Measurements from ENCODE around the gene PFDN4. TPM values are rescaled to one million over a fixed set of nuclear protein-coding genes. Genes with fewer than 3 reads are reported as not detected.

PFDN4 gene
- total RNA-seq, 4 donors from 2014 or later = 11.0 to 33.0 (median 28.0) TPM

DNA sequence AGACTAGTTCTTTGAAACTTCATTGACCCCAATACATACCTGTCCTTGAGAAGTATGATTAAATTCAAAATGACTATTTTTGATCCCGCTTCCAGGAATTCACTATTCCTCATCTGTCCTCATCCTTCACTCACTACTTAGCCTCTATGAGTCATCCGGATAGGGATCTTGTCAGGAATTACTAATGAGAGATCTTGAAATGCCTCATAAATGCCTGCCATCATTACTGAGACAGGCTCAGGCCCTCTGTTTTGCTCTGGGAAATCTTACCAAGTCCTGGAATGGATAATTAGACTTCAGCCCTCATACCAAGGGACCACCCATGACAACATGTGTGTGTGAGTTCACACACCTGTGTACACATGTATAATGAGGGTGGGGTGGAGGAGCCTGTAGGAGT lies 31.3 kb upstream of the PFDN4 start:
- DNase-seq = no peak

DNA sequence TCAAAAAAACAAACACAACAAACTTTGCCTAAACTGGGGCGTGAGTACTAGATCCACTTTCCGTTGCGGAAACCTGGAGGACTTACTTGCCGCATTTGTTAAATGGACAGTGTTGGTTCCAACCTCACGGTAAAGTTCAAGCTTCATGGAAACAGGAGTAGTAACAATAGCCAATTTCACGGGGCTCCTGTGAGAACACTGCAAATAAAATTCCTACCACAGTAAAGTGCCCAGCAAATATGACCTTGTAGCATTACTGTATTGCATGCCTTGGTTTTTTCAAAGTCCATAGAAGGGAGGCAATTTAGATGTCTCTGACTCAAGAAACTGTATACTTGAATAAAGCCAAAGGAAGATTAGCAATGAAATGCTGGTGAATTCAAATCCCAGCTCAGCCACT lies 30.5 kb upstream of the PFDN4 start:
- no peak for DNase-seq
- Histone ChIP-seq H3K27me3 (peaks cover 0 to 29% of the 10 kb centered on the region in 2 donors), H3K36me3 (no peaks in the 10 kb centered on the region), H3K4me3 (no peak overlapping the region), H3K27ac (no peak overlapping the region), H3K9me3 (no peaks in the 10 kb centered on the region), H3K4me1 (peaks cover 0 to 24% (median 0%) of the 10 kb centered on the region in 4 donors)
- TF ChIP-seq POLR2A (IDR thresholded peaks at IDR 0.05) = no peak
- TF ChIP-seq, protein P1, sequence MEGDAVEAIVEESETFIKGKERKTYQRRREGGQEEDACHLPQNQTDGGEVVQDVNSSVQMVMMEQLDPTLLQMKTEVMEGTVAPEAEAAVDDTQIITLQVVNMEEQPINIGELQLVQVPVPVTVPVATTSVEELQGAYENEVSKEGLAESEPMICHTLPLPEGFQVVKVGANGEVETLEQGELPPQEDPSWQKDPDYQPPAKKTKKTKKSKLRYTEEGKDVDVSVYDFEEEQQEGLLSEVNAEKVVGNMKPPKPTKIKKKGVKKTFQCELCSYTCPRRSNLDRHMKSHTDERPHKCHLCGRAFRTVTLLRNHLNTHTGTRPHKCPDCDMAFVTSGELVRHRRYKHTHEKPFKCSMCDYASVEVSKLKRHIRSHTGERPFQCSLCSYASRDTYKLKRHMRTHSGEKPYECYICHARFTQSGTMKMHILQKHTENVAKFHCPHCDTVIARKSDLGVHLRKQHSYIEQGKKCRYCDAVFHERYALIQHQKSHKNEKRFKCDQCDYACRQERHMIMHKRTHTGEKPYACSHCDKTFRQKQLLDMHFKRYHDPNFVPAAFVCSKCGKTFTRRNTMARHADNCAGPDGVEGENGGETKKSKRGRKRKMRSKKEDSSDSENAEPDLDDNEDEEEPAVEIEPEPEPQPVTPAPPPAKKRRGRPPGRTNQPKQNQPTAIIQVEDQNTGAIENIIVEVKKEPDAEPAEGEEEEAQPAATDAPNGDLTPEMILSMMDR (IDR thresholded peaks at IDR 0.05) = no peak

More for the DNA sequence above, 31.3 kb upstream of the PFDN4 start:
- no peaks in the 10 kb centered on the region for H3K9me3 ChIP-seq
- H3K4me3 ChIP-seq = no peak overlapping the region
- peaks cover 0 to 29% of the 10 kb centered on the region in 2 donors for H3K27me3 ChIP-seq
- H3K36me3 ChIP-seq = no peaks in the 10 kb centered on the region
- TF ChIP-seq, protein P1 (IDR thresholded peaks at IDR 0.05) = no peak
- no peak for TF ChIP-seq POLR2A (IDR thresholded peaks at IDR 0.05)
- peaks cover 0 to 24% (median 0%) of the 10 kb centered on the region in 4 donors for H3K4me1 ChIP-seq
- H3K27ac ChIP-seq = no peak overlapping the region

DNA sequence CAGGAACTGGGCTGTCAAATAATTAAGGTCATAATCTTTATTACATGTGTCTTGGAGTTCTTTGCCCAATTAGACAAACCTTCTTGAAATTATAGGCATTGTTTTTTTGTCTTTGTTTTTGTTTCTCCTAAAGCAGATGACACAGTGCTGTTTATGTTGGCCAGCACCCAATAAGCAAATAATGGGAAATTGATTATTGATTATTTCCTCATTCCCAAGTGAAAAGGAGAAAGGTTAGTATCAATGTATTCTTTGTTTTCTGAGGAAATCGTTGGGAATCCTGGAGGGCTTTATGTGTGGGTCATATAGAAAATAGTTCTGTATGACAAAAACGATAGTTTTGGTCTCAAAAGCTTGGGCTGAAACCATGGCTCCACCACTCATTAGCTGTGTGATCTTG lies 29.6 kb upstream of the PFDN4 start:
- no peak overlapping the region for H3K4me3 ChIP-seq
- H3K36me3 ChIP-seq = no peaks in the 10 kb centered on the region
- H3K4me1 ChIP-seq = peaks cover 0 to 17% (median 0%) of the 10 kb centered on the region in 4 donors
- H3K9me3 ChIP-seq = no peaks in the 10 kb centered on the region
- H3K27me3 ChIP-seq = peaks cover 0 to 20% of the 10 kb centered on the region in 2 donors
- DNase-seq = no peak
- no peak for TF ChIP-seq POLR2A (IDR thresholded peaks at IDR 0.05)
- TF ChIP-seq, protein P1 (IDR thresholded peaks at IDR 0.05) = no peak
- H3K27ac ChIP-seq = no peak overlapping the region

DNA sequence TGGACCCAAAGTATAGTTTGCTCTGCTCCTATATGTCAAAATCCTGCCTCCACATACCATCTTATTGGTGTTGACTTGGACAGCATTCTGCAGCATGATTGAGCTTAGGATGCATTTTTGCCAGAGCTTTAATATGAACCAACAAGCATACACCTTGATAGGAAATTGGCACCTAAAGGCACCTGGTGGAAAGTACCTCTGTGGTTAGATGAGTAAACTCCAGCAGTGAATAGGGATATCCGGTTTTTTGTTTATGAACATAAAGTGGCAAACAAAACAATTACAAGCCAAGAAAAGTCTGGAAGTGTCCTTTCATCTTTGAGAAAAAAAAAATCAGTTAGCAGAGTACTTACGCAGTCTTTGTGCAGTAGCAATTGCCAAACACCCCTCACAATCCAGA lies 27.9 kb upstream of the PFDN4 start:
- H3K4me1 ChIP-seq = no peaks in the 10 kb centered on the region
- no peak overlapping the region for H3K4me3 ChIP-seq
- no peak for DNase-seq
- H3K36me3 ChIP-seq = no peaks in the 10 kb centered on the region
- H3K27ac ChIP-seq = no peak overlapping the region
- TF ChIP-seq, protein P1 (IDR thresholded peaks at IDR 0.05) = no peak
- no peak for TF ChIP-seq POLR2A (IDR thresholded peaks at IDR 0.05)
- no peaks in the 10 kb centered on the region for H3K9me3 ChIP-seq
- H3K27me3 ChIP-seq = peaks cover 0 to 3% of the 10 kb centered on the region in 2 donors

DNA sequence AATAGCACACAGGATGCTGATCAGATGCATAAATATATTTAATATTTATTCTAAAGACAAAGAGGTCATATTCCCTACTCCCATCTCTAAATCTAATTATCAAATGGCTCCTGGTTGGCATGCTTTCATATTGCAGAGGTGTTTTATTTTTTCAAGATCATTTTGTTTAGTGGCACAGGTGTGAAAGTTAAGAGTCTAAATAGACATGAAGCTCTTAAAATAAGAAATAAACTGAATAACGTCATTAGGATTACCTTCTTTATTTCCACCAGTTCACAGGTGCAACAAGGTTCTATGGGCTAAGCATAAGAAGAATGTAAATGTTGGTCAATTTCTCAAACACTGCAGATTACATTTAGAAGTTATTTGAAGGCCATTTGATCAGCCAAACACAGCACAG lies 27.0 kb upstream of the PFDN4 start:
- Histone ChIP-seq H3K9me3 (no peaks in the 10 kb centered on the region), H3K36me3 (no peaks in the 10 kb centered on the region), H3K27me3 (no peaks in the 10 kb centered on the region), H3K4me1 (no peaks in the 10 kb centered on the region), H3K4me3 (no peak overlapping the region), H3K27ac (no peak overlapping the region)
- DNase-seq = no peak
- TF ChIP-seq, protein P1 (IDR thresholded peaks at IDR 0.05) = no peak
- TF ChIP-seq POLR2A (IDR thresholded peaks at IDR 0.05) = no peak

DNA sequence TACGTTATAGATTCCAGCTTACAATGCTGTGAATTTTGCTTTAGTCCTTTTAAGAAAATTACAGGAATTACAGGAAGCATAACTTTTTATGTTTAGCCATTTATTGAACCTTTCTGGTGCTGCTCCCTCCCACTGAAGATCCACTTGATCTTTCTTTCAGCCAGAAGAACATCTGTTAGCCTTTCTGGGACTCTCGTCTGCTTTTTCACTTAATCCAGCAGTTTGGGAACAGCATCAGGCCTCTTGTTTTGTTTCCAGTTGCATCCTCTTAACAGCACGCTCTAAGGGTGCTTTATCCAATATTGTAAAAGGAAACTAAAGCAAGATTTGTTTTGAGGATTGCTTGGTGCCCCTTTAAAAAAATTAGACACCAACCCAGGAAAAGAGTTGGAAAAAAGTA lies 23.8 kb upstream of the PFDN4 start:
- no peaks in the 10 kb centered on the region for H3K4me1 ChIP-seq
- no peaks in the 10 kb centered on the region for H3K9me3 ChIP-seq
- no peak for DNase-seq
- no peaks in the 10 kb centered on the region for H3K36me3 ChIP-seq
- H3K27ac ChIP-seq = no peak overlapping the region
- H3K4me3 ChIP-seq = no peak overlapping the region
- no peak for TF ChIP-seq POLR2A (IDR thresholded peaks at IDR 0.05)
- TF ChIP-seq, protein P1 (IDR thresholded peaks at IDR 0.05) = no peak
- H3K27me3 ChIP-seq = no peaks in the 10 kb centered on the region
